H1 (cell line): Measurements from ENCODE around the gene ZNF532. TPM values are rescaled to one million over a fixed set of nuclear protein-coding genes. Genes with fewer than 3 reads are reported as not detected.

Source experiments
- CBX8 ChIP-seq: fragments of 300-800, 300-1000 bp; sonication (generic); IDR thresholded peaks from 2 replicates; pipeline ENCODE4 v1.7.1; 2016; ENCODE audit warnings: low read depth, low read length, borderline replicate concordance
- RXRA ChIP-seq: IDR thresholded peaks from 2 replicates; pipeline ENCODE4 v1.6.1; 2011; ENCODE audit warnings: low read depth, mild to moderate bottlenecking, low read length, moderate library complexity; ENCODE audit not compliant: insufficient read depth
- TAF1 ChIP-seq: IDR thresholded peaks from 2 replicates; pipeline ENCODE4 v1.6.1; 2011; ENCODE audit warnings: mild to moderate bottlenecking, low read depth, low read length
- TAF7 ChIP-seq: optimal IDR thresholded peaks from 2 replicates; pipeline ENCODE3; 2011; ENCODE audit warnings: low read depth, mild to moderate bottlenecking, inconsistent platforms, low read length, moderate library complexity, borderline replicate concordance
- polyA plus RNA-seq, 7 experiments: library from polyadenylated mRNA; depleted of rRNA in 3 of 7; stranded (reverse) in 5 of 7; unstranded in 2 of 7; fragments of >200 nt in 5 of 7; fragments of 200-250 nt in 2 of 7; gene quantifications; 1 replicate in 5 of 7; 2 replicates in 1 of 7; 4 replicates in 1 of 7; pipeline versions ENCODE4 v1.2.1 to v1.2.3, GENCODE V29; 2011 to 2013; ENCODE audit warnings: missing spikeins in 2 of 7, mixed read lengths in 2 of 7
- total RNA-seq: library from RNA; stranded (reverse); fragmentation: NEBNext Ultra II Directional; extraction: Animal tissue kit (Norgen Biotek cat#: 25700); gene quantifications from 2 replicates; pipeline ENCODE4 v1.2.1, GENCODE V29; 2021

ZNF532 gene
- total and polyA plus RNA-seq, 2 of the 8 experiments (the other 6 are each of a cell fraction or from before 2014, with no cell fraction given) = 143 to 240 TPM

- TF ChIP-seq TAF7 (no peak), TAF1 (no peak), CBX8 (no peak), RXRA (no peak)
Observed at GRCh38 chr18:58844871-58845270, 19.8 kb upstream of the ZNF532 start (continued).
